Type B pancreatic cell (in vitro differentiated cells): ENCODE results near the gene MSMP. TPM values are rescaled to one million over a fixed set of nuclear protein-coding genes. Genes with fewer than 3 reads are reported as not detected.

ENCODE experiments used
- DNase-seq: peaks from one replicate; pipeline ENCODE4 v3.0.0; 2021; ENCODE audit warnings: mixed read lengths; ENCODE audit not compliant: unreplicated experiment; ENCODE audit errors: extremely low spot score
- H3K27ac Mint-ChIP-seq: 2 replicates; pipeline ENCODE4 v1.8.0; 2021; ENCODE audit warnings: mild to moderate bottlenecking, mixed read lengths
- H3K27me3 Mint-ChIP-seq: 2 replicates; pipeline ENCODE4 v1.8.0; 2021; ENCODE audit warnings: mixed read lengths
- H3K36me3 Mint-ChIP-seq: 2 replicates; pipeline ENCODE4 v1.8.0; 2021; ENCODE audit warnings: mixed read lengths
- H3K4me1 Mint-ChIP-seq: one replicate; pipeline ENCODE4 v1.8.0; 2021; ENCODE audit warnings: mixed read lengths; ENCODE audit not compliant: unreplicated experiment
- H3K4me3 Mint-ChIP-seq: 2 replicates; pipeline ENCODE4 v1.8.0; 2021; ENCODE audit warnings: mild to moderate bottlenecking, mixed read lengths
- H3K9me3 Mint-ChIP-seq: 2 replicates; pipeline ENCODE4 v1.8.0; 2021; ENCODE audit warnings: mixed read lengths
- CTCF ChIP-seq: fragments of 200-600 bp; sonication (generic); conservative IDR thresholded peaks from 2 replicates; pipeline ENCODE4 v1.5.0; 2021; ENCODE audit warnings: antibody characterized with exemption, mild to moderate bottlenecking
- total RNA-seq: library from RNA; stranded (reverse); gene quantifications from 2 replicates; pipeline ENCODE4 v1.2.1, GENCODE V29; 2021; ENCODE audit warnings: low replicate concordance

The MSMP gene
- total RNA-seq, 1 donor from 2014 or later, result not detected

- peak within 1 kb of the TSS; percentile 95 for H3K27ac Mint-ChIP-seq
- no peaks in the 10 kb centered on the region for H3K9me3 Mint-ChIP-seq
- no peak for TF ChIP-seq CTCF
These were observed 5.1 kb downstream of the MSMP start, which contains the start of the genes GBA2 and RGP1 for GRCh38 chr9:35748858-35749514. Gene GBA2, minus strand, starts transcription at chr9:35749228. Its CDS starts 524 bp downstream, at chr9:35748704. Gene RGP1, plus strand, starts transcription at chr9:35749287. Its CDS starts 469 bp downstream, at chr9:35749756.

DNA sequence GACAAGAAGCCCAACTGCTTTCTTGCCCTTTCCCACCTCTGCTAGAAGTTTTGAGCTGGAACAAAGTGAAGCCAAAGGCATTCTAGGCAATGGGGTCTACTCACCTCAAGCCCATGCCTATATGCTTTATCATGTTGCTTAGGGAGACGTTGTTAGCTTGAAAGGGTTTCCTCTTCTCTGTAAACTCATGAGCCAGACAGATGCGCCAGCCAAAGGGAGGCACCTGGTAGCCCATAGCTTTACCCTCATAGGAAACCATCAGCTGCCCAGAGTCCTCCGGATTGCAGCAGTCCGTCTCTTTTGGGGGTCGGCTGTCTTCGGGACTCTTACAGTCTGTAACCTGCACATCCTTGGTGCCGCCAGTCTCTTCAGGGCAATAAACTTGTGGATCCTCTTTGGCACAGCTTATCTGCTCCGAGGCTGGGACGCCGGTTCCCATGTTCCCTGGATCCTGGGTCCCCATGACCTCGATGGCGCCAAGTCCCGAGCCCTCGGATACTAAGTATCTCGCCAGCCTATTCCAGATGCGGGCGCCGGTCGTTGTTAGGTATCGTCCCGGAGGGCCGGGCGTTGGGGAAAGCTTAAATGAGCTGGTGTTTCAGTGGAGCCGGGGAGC, 5.7 kb downstream of the MSMP start:
- H3K4me1 Mint-ChIP-seq, result peaks cover 23% of the 10 kb centered on the region
- peaks cover 30% of the 10 kb centered on the region for H3K36me3 Mint-ChIP-seq
- DNase-seq, result no peak
- TF ChIP-seq CTCF, result no peak
- H3K9me3 Mint-ChIP-seq, result no peaks in the 10 kb centered on the region
- H3K27me3 Mint-ChIP-seq, result no peaks in the 10 kb centered on the region
- H3K4me3 Mint-ChIP-seq, result peak overlapping the region; percentile 92
- peak overlapping the region; percentile 77 for H3K27ac Mint-ChIP-seq

More at GRCh38 chr9:35748858-35749514, 5.1 kb downstream of the MSMP start, which contains the start of the genes GBA2 and RGP1:
- Mint-ChIP-seq H3K27me3 (no peaks in the 10 kb centered on the region), H3K4me3 (peak within 1 kb of the TSS; percentile 96), H3K4me1 (peaks cover 23% of the 10 kb centered on the region), H3K36me3 (peaks cover 30% of the 10 kb centered on the region)
- DNase-seq, result peak; percentile 80

DNA sequence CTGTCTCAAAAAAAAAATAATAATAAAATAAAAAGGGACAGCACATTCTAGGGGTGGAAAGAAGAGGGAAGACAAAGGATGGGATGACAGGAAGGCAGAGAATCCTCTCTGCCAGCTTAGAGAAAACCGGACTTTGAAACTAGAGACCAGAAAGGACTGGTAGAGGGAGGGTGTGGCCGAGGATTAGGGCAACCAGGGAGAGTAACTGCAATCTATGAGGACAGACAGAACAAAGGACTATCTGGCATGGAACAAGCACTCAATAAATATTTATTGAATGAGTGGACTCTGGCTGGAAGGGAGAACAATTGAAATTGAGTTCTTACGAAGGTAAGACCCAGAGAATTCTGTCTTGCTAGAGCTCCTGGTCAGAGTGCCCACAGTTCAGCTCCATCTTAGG, 7.5 kb downstream of the MSMP start:
- no peak for DNase-seq
- peaks cover 29% of the 10 kb centered on the region for H3K36me3 Mint-ChIP-seq

DNA sequence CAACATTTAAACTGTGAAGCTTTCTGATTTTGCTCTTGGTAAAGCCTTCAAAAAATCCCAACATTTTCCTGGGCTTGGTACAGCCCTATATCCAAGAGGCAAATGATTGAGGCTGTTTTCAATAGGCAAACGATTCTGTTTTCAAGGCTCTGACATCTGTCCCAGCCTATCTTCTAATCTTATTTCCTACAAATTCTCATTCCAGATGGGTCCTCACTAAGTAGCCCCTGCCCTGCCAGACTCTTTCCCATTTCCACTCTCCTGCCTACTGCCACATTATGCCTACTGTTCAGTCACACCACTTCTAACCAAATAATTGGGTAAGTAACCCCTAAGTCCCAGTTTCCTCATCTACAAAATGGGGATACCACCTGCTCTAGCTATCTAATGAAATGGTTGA, 8.5 kb downstream of the MSMP start:
- TF ChIP-seq CTCF, result no peak
- peaks cover 29% of the 10 kb centered on the region for H3K36me3 Mint-ChIP-seq
- peak overlapping the region; percentile 45 for H3K27ac Mint-ChIP-seq
- peaks cover 23% of the 10 kb centered on the region for H3K4me1 Mint-ChIP-seq
- no peaks in the 10 kb centered on the region for H3K27me3 Mint-ChIP-seq
- DNase-seq, result no peak
- H3K9me3 Mint-ChIP-seq, result no peaks in the 10 kb centered on the region
- peak overlapping the region; percentile 92 for H3K4me3 Mint-ChIP-seq

More for the DNA sequence above, 7.5 kb downstream of the MSMP start:
- H3K4me1 Mint-ChIP-seq, result peaks cover 23% of the 10 kb centered on the region
- no peaks in the 10 kb centered on the region for H3K27me3 Mint-ChIP-seq
- no peaks in the 10 kb centered on the region for H3K9me3 Mint-ChIP-seq
- TF ChIP-seq CTCF, result no peak
- peak overlapping the region; percentile 71 for H3K27ac Mint-ChIP-seq
- peak overlapping the region; percentile 92 for H3K4me3 Mint-ChIP-seq

- no peak overlapping the region for H3K27ac Mint-ChIP-seq
- no peaks in the 10 kb centered on the region for H3K27me3 Mint-ChIP-seq
- peaks cover 34% of the 10 kb centered on the region for H3K36me3 Mint-ChIP-seq
- no peaks in the 10 kb centered on the region for H3K9me3 Mint-ChIP-seq
- DNase-seq, result no peak
- peaks cover 23% of the 10 kb centered on the region for H3K4me1 Mint-ChIP-seq
- no peak overlapping the region for H3K4me3 Mint-ChIP-seq
- no peak for TF ChIP-seq CTCF
These were observed 10.1 kb downstream of the MSMP start for GRCh38 chr9:35743880-35744518.
